A673 (cell line): ENCODE data around the gene DSCAML1.

Experiments used
- EZH2 ChIP-seq: fragments of 200-600 bp; sonication (generic); IDR thresholded peaks from 2 replicates; pipeline ENCODE4 v1.6.1; 2017; ENCODE audit warnings: borderline replicate concordance, low read depth, mild to moderate bottlenecking, mixed read lengths, antibody characterized with exemption, low read length; ENCODE audit not compliant: poor library complexity, severe bottlenecking
- TF ChIP-seq, protein P1 (sequence below): fragments of 300-800, 200-600 bp; sonication (generic); conservative IDR thresholded peaks from 2 replicates; pipeline ENCODE4 v1.5.1; 2017; ENCODE audit warnings: low read depth, mild to moderate bottlenecking, antibody characterized with exemption, low read length, moderate library complexity, mixed read lengths

DNA sequence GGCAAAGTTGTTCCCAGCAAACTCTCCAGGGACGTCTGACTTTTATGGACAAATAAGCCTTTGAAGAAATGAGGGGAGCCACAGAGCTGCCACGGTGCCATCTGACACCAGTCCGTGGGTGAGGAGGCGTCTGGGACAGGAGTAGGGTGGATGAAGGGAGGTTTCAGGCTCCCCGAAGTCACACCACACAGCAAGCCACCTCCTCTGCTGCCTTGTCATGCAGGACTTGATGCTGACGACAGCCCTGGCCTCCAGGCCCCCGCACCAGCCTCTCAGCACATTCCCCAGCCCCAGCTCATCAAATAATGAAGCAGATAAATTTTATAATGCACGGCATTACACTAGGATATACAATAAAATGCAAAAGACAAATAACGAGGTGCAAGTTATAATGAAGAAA, 312.9 kb downstream of the DSCAML1 start:
- TF ChIP-seq, protein P1, sequence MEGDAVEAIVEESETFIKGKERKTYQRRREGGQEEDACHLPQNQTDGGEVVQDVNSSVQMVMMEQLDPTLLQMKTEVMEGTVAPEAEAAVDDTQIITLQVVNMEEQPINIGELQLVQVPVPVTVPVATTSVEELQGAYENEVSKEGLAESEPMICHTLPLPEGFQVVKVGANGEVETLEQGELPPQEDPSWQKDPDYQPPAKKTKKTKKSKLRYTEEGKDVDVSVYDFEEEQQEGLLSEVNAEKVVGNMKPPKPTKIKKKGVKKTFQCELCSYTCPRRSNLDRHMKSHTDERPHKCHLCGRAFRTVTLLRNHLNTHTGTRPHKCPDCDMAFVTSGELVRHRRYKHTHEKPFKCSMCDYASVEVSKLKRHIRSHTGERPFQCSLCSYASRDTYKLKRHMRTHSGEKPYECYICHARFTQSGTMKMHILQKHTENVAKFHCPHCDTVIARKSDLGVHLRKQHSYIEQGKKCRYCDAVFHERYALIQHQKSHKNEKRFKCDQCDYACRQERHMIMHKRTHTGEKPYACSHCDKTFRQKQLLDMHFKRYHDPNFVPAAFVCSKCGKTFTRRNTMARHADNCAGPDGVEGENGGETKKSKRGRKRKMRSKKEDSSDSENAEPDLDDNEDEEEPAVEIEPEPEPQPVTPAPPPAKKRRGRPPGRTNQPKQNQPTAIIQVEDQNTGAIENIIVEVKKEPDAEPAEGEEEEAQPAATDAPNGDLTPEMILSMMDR, result no peak
- no peak for TF ChIP-seq EZH2
